Central memory CD8-positive, alpha-beta T cell (primary cell): ENCODE results near the gene PRSS53.
A peak's percentile ranks its signal among the peaks of the same experiment; 100 is the strongest.

Source experiments
- ATAC-seq: fragments of 150-1000 bp; cut with Tn5 transposase; replicated peaks from 2 replicates; pipeline ENCODE4 v1.10.0; 2022; ENCODE audit warnings: mild to moderate bottlenecking, moderate FRiP score, moderate number of reproducible peaks; ENCODE audit not compliant: poor library complexity, severe bottlenecking; ENCODE audit errors: extremely low read depth
- DNase-seq, 2 donors: peaks; one replicate each; pipeline ENCODE4 v3.0.0; 2021; ENCODE audit warnings: low spot score in 2 of 2
- H3K27ac Mint-ChIP-seq: one replicate; pipeline ENCODE4 v1.8.0; 2022; ENCODE audit warnings: low read depth, mild to moderate bottlenecking, moderate library complexity, mixed read lengths
- H3K27me3 Mint-ChIP-seq: one replicate; pipeline ENCODE4 v1.8.0; 2022; ENCODE audit warnings: mixed read lengths
- H3K36me3 Mint-ChIP-seq: one replicate; pipeline ENCODE4 v1.8.0; 2022; ENCODE audit warnings: mild to moderate bottlenecking, moderate library complexity, mixed read lengths; ENCODE audit not compliant: insufficient read depth
- H3K4me1 Mint-ChIP-seq: one replicate; pipeline ENCODE4 v1.8.0; 2022; ENCODE audit warnings: mixed read lengths
- H3K4me3 Mint-ChIP-seq: one replicate; pipeline ENCODE4 v1.8.0; 2022; ENCODE audit warnings: mild to moderate bottlenecking, moderate library complexity, mixed read lengths
- H3K9me3 Mint-ChIP-seq: one replicate; pipeline ENCODE4 v1.8.0; 2022; ENCODE audit warnings: mixed read lengths

Gene PRSS53

GRCh38 chr16:31063495-31063842, 25.3 kb downstream of the PRSS53 start:
- DNase-seq, result no peak
- ATAC-seq, result no peak
- Mint-ChIP-seq H3K27ac (peak overlapping the region; percentile 90), H3K4me3 (peak overlapping the region; percentile 82), H3K9me3 (no peaks in the 10 kb centered on the region), H3K36me3 (peaks cover 21% of the 10 kb centered on the region), H3K27me3 (no peaks in the 10 kb centered on the region), H3K4me1 (peaks cover 50% of the 10 kb centered on the region)

GRCh38 chr16:31061813-31062440, 26.8 kb downstream of the PRSS53 start:
- peaks cover 44% of the 10 kb centered on the region for H3K4me1 Mint-ChIP-seq

DNA sequence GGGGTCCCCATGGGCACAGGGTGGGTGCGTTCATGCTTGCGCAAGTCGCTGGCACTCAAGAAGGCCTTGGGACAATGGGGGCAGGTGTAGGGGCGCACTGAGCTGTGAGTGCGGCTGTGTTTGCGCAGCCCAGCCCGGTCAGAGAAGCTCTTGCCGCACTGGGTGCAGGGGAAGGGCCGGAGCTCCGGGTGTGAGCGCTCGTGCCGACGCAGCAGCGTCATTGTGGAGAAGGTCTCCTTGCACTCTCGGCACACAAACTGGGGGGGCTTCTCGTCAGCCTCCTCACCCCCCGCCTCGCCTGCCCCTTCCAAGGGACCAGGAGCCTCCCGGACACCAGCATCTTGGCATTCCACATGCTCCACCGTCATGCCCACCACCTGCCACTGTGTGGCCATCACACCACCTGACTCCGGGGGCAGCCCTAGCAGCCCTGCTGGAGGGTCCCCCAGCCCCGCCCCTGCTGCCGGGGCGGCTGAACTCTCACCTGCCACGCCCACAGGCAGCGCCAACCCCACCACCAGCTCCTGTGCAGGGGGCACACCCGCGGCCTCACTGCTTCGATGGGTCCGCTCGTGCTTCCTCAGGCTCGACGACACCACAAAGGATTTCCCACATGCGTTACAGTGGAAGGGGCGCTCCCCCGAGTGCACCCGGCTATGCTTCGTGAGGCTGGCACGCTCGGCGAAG, 27.5 kb downstream of the PRSS53 start:
- H3K27me3 Mint-ChIP-seq, result no peaks in the 10 kb centered on the region
- H3K4me1 Mint-ChIP-seq, result peaks cover 41% of the 10 kb centered on the region
- H3K9me3 Mint-ChIP-seq, result no peaks in the 10 kb centered on the region
- peak overlapping the region; percentile 38 for H3K4me3 Mint-ChIP-seq
- DNase-seq (no peak), ATAC-seq (no peak)
- H3K27ac Mint-ChIP-seq, result no peak overlapping the region
- peaks cover 26% of the 10 kb centered on the region for H3K36me3 Mint-ChIP-seq

More at GRCh38 chr16:31061813-31062440, 26.8 kb downstream of the PRSS53 start:
- Mint-ChIP-seq H3K9me3 (no peaks in the 10 kb centered on the region), H3K27me3 (no peaks in the 10 kb centered on the region), H3K36me3 (peaks cover 26% of the 10 kb centered on the region), H3K27ac (no peak overlapping the region), H3K4me3 (peak overlapping the region; percentile 38)
- ATAC-seq (no peak), DNase-seq (no peak)

GRCh38 chr16:31055613-31056012, 33.1 kb downstream of the PRSS53 start:
- peak overlapping the region; percentile 35 for H3K27ac Mint-ChIP-seq
- no peaks in the 10 kb centered on the region for H3K9me3 Mint-ChIP-seq
- peaks cover 8% of the 10 kb centered on the region for H3K36me3 Mint-ChIP-seq
- DNase-seq (no peak), ATAC-seq (no peak)
- H3K4me1 Mint-ChIP-seq, result peaks cover 9% of the 10 kb centered on the region
- no peak overlapping the region for H3K4me3 Mint-ChIP-seq
- H3K27me3 Mint-ChIP-seq, result no peaks in the 10 kb centered on the region

GRCh38 chr16:31052114-31052513, 36.6 kb downstream of the PRSS53 start:
- Mint-ChIP-seq H3K4me1 (peaks cover 9% of the 10 kb centered on the region), H3K27me3 (no peaks in the 10 kb centered on the region), H3K27ac (peak overlapping the region; percentile 42), H3K4me3 (no peak overlapping the region), H3K9me3 (no peaks in the 10 kb centered on the region), H3K36me3 (peaks cover 2% of the 10 kb centered on the region)
- no peak for ATAC-seq
- no peak for DNase-seq

DNA sequence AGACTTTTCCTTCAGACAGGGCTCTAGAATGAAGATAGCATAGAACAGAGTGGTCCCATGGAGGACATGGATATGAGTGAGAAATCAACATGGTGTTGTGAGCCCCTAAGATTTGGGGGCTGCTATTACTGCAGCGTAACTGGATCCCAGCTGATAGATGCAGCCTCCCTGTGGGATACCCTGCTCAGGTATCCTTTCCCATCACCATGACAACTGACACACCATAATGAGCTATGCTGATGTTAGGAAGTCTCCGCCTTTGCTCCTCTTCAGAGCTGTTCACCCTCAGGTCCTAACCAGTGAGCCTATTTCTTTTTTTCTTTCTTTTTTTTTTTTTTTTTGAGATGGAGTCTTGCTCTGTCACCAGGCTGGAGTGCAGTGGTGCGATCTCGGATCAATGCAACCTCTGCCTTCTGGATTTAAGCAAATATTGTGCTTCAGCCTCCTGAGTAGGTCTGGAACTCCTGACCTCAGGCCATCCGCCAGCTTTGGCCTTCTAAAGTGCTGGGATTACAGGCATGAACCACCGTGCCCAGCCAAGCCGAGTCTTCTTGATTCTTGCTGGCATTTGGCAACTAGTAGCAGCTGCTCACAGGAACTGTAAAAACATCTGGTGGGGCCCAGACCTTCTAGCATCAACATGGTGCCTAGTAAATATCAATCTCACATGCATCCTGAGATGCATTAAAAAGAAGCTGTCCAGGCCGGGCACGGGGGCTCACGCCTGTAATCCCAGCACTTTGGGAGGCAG, 38.3 kb downstream of the PRSS53 start:
- H3K4me3 Mint-ChIP-seq, result no peak overlapping the region
- peaks cover 9% of the 10 kb centered on the region for H3K4me1 Mint-ChIP-seq
- no peak overlapping the region for H3K27ac Mint-ChIP-seq
- no peak for DNase-seq
- no peaks in the 10 kb centered on the region for H3K27me3 Mint-ChIP-seq
- no peak for ATAC-seq
- H3K9me3 Mint-ChIP-seq, result no peaks in the 10 kb centered on the region
- peaks cover 2% of the 10 kb centered on the region for H3K36me3 Mint-ChIP-seq

GRCh38 chr16:31043898-31044481, 44.8 kb downstream of the PRSS53 start:
- H3K4me3 Mint-ChIP-seq, result no peak overlapping the region
- no peaks in the 10 kb centered on the region for H3K4me1 Mint-ChIP-seq
- no peak overlapping the region for H3K27ac Mint-ChIP-seq
- no peaks in the 10 kb centered on the region for H3K9me3 Mint-ChIP-seq
- ATAC-seq, result no peak
- H3K27me3 Mint-ChIP-seq, result no peaks in the 10 kb centered on the region
- no peak for DNase-seq
- H3K36me3 Mint-ChIP-seq, result peaks cover 21% of the 10 kb centered on the region

DNA sequence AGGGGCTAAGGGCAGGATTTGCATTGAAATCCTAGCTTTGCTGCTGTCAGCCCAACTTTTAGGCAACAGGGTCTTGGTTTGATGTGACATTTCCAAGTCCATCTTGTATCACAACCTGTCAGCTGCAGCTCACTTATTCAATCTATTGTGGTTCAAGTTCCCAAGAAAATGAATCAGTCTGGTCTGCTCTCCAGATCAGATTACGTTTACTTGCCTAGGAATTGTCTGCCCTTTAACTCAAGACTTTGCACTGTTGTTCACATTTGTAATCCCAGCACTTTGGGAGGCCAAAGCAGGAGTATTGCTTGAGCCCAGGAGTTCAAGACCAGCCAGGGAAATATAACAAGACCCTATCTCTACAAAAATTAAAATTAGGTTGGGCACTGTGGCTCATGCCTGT, 45.4 kb downstream of the PRSS53 start:
- no peak for DNase-seq
- no peaks in the 10 kb centered on the region for H3K4me1 Mint-ChIP-seq
- ATAC-seq, result no peak
- peaks cover 21% of the 10 kb centered on the region for H3K36me3 Mint-ChIP-seq
- no peaks in the 10 kb centered on the region for H3K27me3 Mint-ChIP-seq
- no peak overlapping the region for H3K4me3 Mint-ChIP-seq
- H3K9me3 Mint-ChIP-seq, result no peaks in the 10 kb centered on the region
- H3K27ac Mint-ChIP-seq, result no peak overlapping the region

DNA sequence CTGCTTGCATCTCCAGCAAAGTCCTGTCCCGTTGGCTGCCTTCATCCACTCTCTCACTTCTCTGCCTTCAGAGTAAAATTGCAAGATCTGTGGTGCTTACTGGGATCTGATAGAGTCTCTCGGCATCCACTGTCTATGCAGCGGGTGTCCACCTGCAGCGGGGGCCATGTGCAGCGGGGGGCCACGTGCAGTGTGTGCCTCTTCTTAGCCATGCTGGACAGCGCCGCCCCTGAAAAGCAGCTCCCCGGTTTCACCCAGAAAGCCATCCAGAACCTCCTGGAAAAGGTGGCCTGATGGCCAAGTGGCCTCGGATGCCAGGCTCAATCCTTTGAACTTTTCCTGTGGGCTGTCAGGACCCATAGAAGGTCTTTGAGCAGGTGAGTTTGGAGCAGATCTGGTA, 45.9 kb downstream of the PRSS53 start:
- Mint-ChIP-seq H3K9me3 (no peaks in the 10 kb centered on the region), H3K4me1 (no peaks in the 10 kb centered on the region), H3K4me3 (no peak overlapping the region), H3K27me3 (no peaks in the 10 kb centered on the region), H3K27ac (no peak overlapping the region), H3K36me3 (peaks cover 20% of the 10 kb centered on the region)
- DNase-seq (no peak), ATAC-seq (no peak)

GRCh38 chr16:31038993-31039392, 49.8 kb downstream of the PRSS53 start:
- DNase-seq (no peak), ATAC-seq (no peak)
- Mint-ChIP-seq H3K27ac (no peak overlapping the region), H3K36me3 (peaks cover 32% of the 10 kb centered on the region), H3K4me3 (no peak overlapping the region), H3K9me3 (no peaks in the 10 kb centered on the region), H3K27me3 (no peaks in the 10 kb centered on the region), H3K4me1 (peaks cover 19% of the 10 kb centered on the region)

- H3K4me3 Mint-ChIP-seq, result no peak overlapping the region
- no peak overlapping the region for H3K27ac Mint-ChIP-seq
- ATAC-seq, result no peak
- peaks cover 26% of the 10 kb centered on the region for H3K4me1 Mint-ChIP-seq
- DNase-seq, result no peak
- peaks cover 42% of the 10 kb centered on the region for H3K36me3 Mint-ChIP-seq
- H3K27me3 Mint-ChIP-seq, result no peaks in the 10 kb centered on the region
- H3K9me3 Mint-ChIP-seq, result no peaks in the 10 kb centered on the region
Observed at GRCh38 chr16:31036691-31037090, 52.1 kb downstream of the PRSS53 start.

DNA sequence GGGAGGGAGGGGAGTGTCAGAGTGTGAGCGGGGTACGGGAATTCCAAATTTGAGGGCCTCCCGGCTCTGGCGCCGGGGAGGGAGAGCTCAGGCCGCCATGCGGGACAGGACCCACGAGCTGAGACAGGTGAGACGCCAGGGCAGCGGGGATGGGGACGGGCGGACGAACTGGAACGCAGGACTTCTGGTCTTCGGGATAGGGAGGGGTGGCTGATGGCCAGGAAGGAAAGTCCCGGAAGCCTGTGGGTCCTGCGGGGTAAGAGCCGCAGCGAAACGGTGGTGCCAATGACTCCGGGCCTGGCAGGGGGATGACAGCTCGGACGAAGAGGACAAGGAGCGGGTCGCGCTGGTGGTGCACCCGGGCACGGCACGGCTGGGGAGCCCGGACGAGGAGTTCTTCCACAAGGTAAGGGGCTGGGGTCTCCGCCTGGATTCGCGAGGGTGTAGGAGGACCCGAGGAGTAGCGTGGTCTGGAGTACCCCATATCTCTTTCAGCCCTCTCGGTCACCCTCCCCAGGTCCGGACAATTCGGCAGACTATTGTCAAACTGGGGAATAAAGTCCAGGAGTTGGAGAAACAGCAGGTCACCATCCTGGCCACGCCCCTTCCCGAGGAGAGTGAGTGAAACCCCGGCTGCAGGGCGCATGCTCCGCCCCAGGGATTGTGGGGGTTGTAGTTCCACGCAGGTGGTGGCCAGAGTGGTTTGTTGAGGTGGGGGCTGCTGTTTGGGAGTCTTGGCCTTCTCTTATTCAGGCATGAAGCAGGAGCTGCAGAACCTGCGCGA, 54.8 kb downstream of the PRSS53 start:
- H3K9me3 Mint-ChIP-seq, result no peaks in the 10 kb centered on the region
- H3K27ac Mint-ChIP-seq, result peak overlapping the region; percentile 92
- H3K4me3 Mint-ChIP-seq, result peak overlapping the region; percentile 98
- H3K27me3 Mint-ChIP-seq, result no peaks in the 10 kb centered on the region
- peaks cover 26% of the 10 kb centered on the region for H3K36me3 Mint-ChIP-seq
- DNase-seq (peak; percentile 76 to 80), ATAC-seq (peak; percentile 15)
- peaks cover 26% of the 10 kb centered on the region for H3K4me1 Mint-ChIP-seq
